Purkinje cell (primary cell): ENCODE measurements around the gene IGDCC3. TPM values are rescaled to one million over a fixed set of nuclear protein-coding genes. Genes with fewer than 3 reads are reported as not detected.

Experiments
- polyA plus RNA-seq: library from polyadenylated mRNA; unstranded; fragments of >200 nt; fragmentation: Nextera tagmentation; gene quantifications from 2 replicates; pipeline ENCODE4 v1.2.1, GENCODE V29; 2014

Gene IGDCC3
- not detected in 2 replicates for polyA plus RNA-seq

DNA sequence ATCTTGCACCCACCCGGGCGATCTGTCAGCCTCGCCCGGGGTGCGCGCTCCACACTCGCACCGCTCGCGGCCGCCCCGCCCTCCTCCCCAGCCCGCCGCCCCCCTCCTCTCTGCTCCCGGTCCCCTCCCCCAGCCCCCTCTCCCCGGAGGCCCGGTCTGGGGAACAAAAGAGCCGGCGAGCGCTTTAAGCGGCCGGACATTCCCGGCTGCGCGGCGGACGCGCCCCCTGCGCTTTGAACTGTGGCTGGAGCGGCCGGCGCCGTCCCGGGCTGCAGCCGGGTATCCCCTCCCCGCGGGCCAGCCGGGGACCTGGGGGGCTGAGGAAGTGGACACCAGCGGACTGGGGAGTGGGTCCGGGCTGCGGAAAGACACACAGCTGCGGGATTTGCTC, at the start of gene IGDCC3:
IGDCC3 (minus strand) TSS at position 27 of the 391 bp plus-strand sequence. CDS start 214 bp downstream, outside the sequence.

DNA sequence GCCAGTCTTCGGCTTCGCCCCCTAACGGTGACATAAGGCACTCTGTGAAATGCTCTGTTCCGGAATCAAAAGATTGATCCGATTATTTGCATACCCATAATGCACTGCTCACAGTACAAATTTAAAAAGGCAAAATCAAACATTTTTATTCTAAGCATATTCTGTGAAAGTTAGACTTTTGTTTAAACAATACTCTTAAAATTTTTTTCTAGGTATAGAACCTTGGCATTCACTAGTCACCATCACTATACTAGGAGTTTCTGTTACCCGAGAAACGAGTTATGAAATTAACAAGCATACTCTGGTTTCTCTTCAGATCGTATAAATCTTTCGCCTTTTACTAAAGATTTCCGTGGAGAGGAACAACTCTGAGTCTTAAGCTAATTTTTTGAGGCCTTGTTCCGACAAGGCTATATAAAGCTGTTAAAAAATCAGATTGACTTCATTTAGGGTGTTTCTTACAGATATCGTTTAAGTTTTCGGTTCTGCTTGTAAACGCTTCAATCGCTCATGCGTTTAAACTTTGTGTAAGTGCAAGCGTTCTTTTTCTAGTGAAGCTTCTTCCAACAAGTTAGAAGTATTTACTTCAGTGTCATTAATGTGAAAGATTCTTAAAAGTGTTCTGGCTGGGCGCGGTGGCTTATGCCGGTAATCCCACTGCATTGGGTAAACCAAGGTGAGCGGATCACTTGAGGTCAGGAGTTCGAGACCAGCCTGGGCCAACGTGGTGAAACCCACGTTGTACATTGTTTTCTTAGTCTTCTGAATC, 73.2 kb downstream of the IGDCC3 start, which contains the start of gene RNU5B-1:
RNU5B-1 (plus strand) TSS at position 297 of the 769 bp plus-strand sequence.

GRCh38 chr15:65286704-65287519, 90.9 kb downstream of the IGDCC3 start, which contains the start of gene PARP16:
PARP16 (minus strand) TSS chr15:65286883; CDS start chr15:65286426, 457 bp downstream.

Other genes starting within 250 kb of the IGDCC3 start
- gene PDCD7, start 244.2 kb downstream of the IGDCC3 start, polyA plus RNA-seq, result 7.5 and 9.9 TPM in 2 replicates
- gene CLPX, start 192.7 kb downstream of the IGDCC3 start, polyA plus RNA-seq, result 22.3 and 27.2 TPM in 2 replicates
- gene CILP, start 166.5 kb downstream of the IGDCC3 start, polyA plus RNA-seq, result not detected in 2 replicates
- gene PARP16, start 91.1 kb downstream of the IGDCC3 start, polyA plus RNA-seq, result 1.7 TPM in 2 replicates
- not detected in 2 replicates for gene RNU5A-1, start 82.0 kb downstream of the IGDCC3 start, polyA plus RNA-seq
- not detected in 2 replicates for gene RNU5B-1, start 73.3 kb downstream of the IGDCC3 start, polyA plus RNA-seq
- gene IGDCC4, start 44.9 kb upstream of the IGDCC3 start, polyA plus RNA-seq, result 1.2 and 1.6 TPM in 2 replicates
- 114 and 122 TPM in 2 replicates for gene DPP8, start 139.7 kb upstream of the IGDCC3 start, polyA plus RNA-seq
- gene HACD3, start 152.5 kb upstream of the IGDCC3 start, polyA plus RNA-seq, result 150 and 158 TPM in 2 replicates
- gene INTS14, start 233.1 kb upstream of the IGDCC3 start, polyA plus RNA-seq, result 5.4 and 14.1 TPM in 2 replicates
- gene SLC24A1, start 243.9 kb upstream of the IGDCC3 start, polyA plus RNA-seq, result 1.7 and 3.8 TPM in 2 replicates